Measurements from ENCODE around the gene EXOSC7. TPM values are rescaled to one million over a fixed set of nuclear protein-coding genes. Genes with fewer than 3 reads are reported as not detected.

The EXOSC7 gene
- polyA plus RNA-seq, 1 of the 3 experiments (the other 2 are of a cell fraction): 83.5 TPM

GRCh38 chr3:44927371-44927770, 48.7 kb upstream of the EXOSC7 start:
- Histone ChIP-seq H3K9me3 (no peaks in the 10 kb centered on the region), H3K9me2 (no peaks in the 10 kb centered on the region), H3K36me3 (replicated peaks in 1 of 2; ENCODE audit: control insufficient read depth in 1 of 2, insufficient read depth in 2 of 2, low read length in 1 of 2) (peaks cover 18 to 51% of the 10 kb centered on the region in 2 experiments), H3F3A (replicated peaks; ENCODE audit: insufficient read depth) (peaks cover 20% of the 10 kb centered on the region), H2AFZ (ENCODE audit: low read depth) (no peak overlapping the region), H3K9ac (no peak overlapping the region), H3K4me2 (no peak overlapping the region), H3K27me3 (ENCODE audit: insufficient read depth) (no peaks in the 10 kb centered on the region), H3K4me3 (ENCODE audit: low read depth in 2 of 2, low read length in 1 of 2) (no peak overlapping the region), H4K20me1 (ENCODE audit: insufficient read depth) (no peaks in the 10 kb centered on the region), H3K27ac (ENCODE audit: low read depth in 2 of 2, low read length in 1 of 2) (no peak overlapping the region), H3K4me1 (ENCODE audit: control insufficient read depth in 1 of 2, insufficient read depth in 2 of 2, low read depth in 1 of 2, low read length in 1 of 2) (peaks cover 0 to 11% of the 10 kb centered on the region in 2 experiments; a peak in 2 of 4 replicates), H3K79me2 (ENCODE audit: insufficient read depth) (no peaks in the 10 kb centered on the region)
- CTCF ChIA-PET: interaction anchor here (0.9 to 6.7 kb wide), 2 partner anchors 13 to 215 kb away, joined by 3 to 50 read pairs; partner anchors contain the start of gene ZNF502
- over 99% methylated on average over 7 of the region's 7 CpGs for WGBS (ENCODE audit: low lambda C conversion rate)
- POLR2A ChIA-PET: no interaction called here
- DNase-seq: no peak
- TF ChIP-seq ELF1 (IDR thresholded peaks at IDR 0.05) (no peak), MEF2A (IDR thresholded peaks at IDR 0.05; ENCODE audit: borderline replicate concordance, low read depth) (no peak), RAD21 (IDR thresholded peaks at IDR 0.05; ENCODE audit: low read length) (no peak), IRF3 (IDR thresholded peaks at IDR 0.05; ENCODE audit: low read depth, low read length) (no peak), NFIC (IDR thresholded peaks at IDR 0.05; ENCODE audit: borderline replicate concordance) (no peak), MXI1 (IDR thresholded peaks at IDR 0.05; ENCODE audit: low read depth, low read length) (no peak), RFX5 (IDR thresholded peaks at IDR 0.05; ENCODE audit: low read length) (no peak), CTCF (IDR thresholded peaks at IDR 0.05) (no peak), RCOR1 (IDR thresholded peaks at IDR 0.05; ENCODE audit: low read length) (no peak), TEAD4 (IDR thresholded peaks at IDR 0.05; ENCODE audit: borderline replicate concordance, insufficient read depth) (no peak), PBX3 (IDR thresholded peaks at IDR 0.05) (no peak), RXRA (IDR thresholded peaks at IDR 0.05; ENCODE audit: borderline replicate concordance, low read depth) (no peak), FOXM1 (IDR thresholded peaks at IDR 0.05; ENCODE audit: low read depth) (no peak), FOSL2 (IDR thresholded peaks at IDR 0.05; ENCODE audit: borderline replicate concordance, low read depth) (no peak), FOXJ3 (CRISPR knock-in tag; IDR thresholded peaks at IDR 0.05) (no peak), USF1 (IDR thresholded peaks at IDR 0.05; ENCODE audit: borderline replicate concordance, low read depth) (no peak)
